Hepatocyte (in vitro differentiated cells): Measurements from ENCODE around the gene HAGH. TPM values are rescaled to one million over a fixed set of nuclear protein-coding genes. Genes with fewer than 3 reads are reported as not detected.

Experiments
- DNase-seq: peaks from one replicate; pipeline ENCODE4 v3.0.0-alpha.2; 2016; ENCODE audit warnings: low spot score
- H2AFZ ChIP-seq: fragments of 200-600 bp; sonication (generic); 2 replicates; pipeline ENCODE4 v1.6.0; 2016; ENCODE audit warnings: antibody characterized with exemption, mild to moderate bottlenecking
- H3K27ac ChIP-seq: fragments of 200-600 bp; sonication (generic); 2 replicates; pipeline ENCODE4 v1.5.1; 2016; ENCODE audit warnings: mild to moderate bottlenecking
- H3K27me3 ChIP-seq: fragments of 200-600 bp; sonication (generic); 2 replicates; pipeline ENCODE4 v1.6.1; 2016
- H3K36me3 ChIP-seq: fragments of 200-600 bp; sonication (generic); replicated peaks from 2 replicates; pipeline ENCODE4 v1.5.1; 2016; ENCODE audit warnings: low read depth; ENCODE audit not compliant: insufficient read depth
- H3K4me1 ChIP-seq: fragments of 200-600 bp; sonication (generic); 2 replicates; pipeline ENCODE4 v1.5.1; 2016; ENCODE audit warnings: mild to moderate bottlenecking, moderate library complexity; ENCODE audit not compliant: insufficient read depth
- H3K4me2 ChIP-seq: fragments of 200-600 bp; sonication (generic); 2 replicates; pipeline ENCODE4 v1.6.0; 2016
- H3K4me3 ChIP-seq: fragments of 200-600 bp; sonication (generic); 2 replicates; pipeline ENCODE4 v1.5.1; 2016; ENCODE audit warnings: mild to moderate bottlenecking
- H3K79me2 ChIP-seq: fragments of 200-600 bp; sonication (generic); 2 replicates; pipeline ENCODE4 v1.6.0; 2017; ENCODE audit warnings: mild to moderate bottlenecking
- H3K9me2 ChIP-seq: fragments of 200-600 bp; sonication (generic); replicated peaks from 2 replicates; pipeline ENCODE4 v1.6.0; 2017; ENCODE audit warnings: mild to moderate bottlenecking; ENCODE audit not compliant: insufficient read depth
- H3K9me3 ChIP-seq: fragments of 200-600 bp; sonication (generic); 2 replicates; pipeline ENCODE4 v1.5.1; 2016; ENCODE audit warnings: low read depth, mild to moderate bottlenecking
- H4K20me1 ChIP-seq: fragments of 200-600 bp; sonication (generic); 2 replicates; pipeline ENCODE4 v1.6.0; 2016; ENCODE audit warnings: mild to moderate bottlenecking; ENCODE audit not compliant: insufficient read depth, poor library complexity, severe bottlenecking
- CTCF ChIP-seq: fragments of 200-600 bp; sonication (generic); IDR thresholded peaks from 2 replicates; pipeline ENCODE4 v1.5.1; 2016; ENCODE audit warnings: antibody characterized with exemption, mild to moderate bottlenecking; ENCODE audit not compliant: poor library complexity
- EZH2 ChIP-seq: fragments of 200-600 bp; sonication (generic); IDR thresholded peaks from 2 replicates; pipeline ENCODE4 v1.6.1; 2016; ENCODE audit warnings: antibody characterized with exemption, mild to moderate bottlenecking, borderline replicate concordance
- EZH2phosphoT487 ChIP-seq: fragments of 200-600 bp; sonication (generic); IDR thresholded peaks from one replicate; pipeline ENCODE4 v1.6.1; 2018; ENCODE audit warnings: antibody characterized with exemption, mild to moderate bottlenecking, low read depth, moderate library complexity; ENCODE audit not compliant: unreplicated experiment, severe bottlenecking
- WGBS: methylation state at CpG from one replicate; pipeline ENCODE4 v1.1.6; 2016; ENCODE audit warnings: low lambda C conversion rate; ENCODE audit errors: missing lambda C conversion rate; 5-methylcytosine and 5-hydroxymethylcytosine counted together
- polyA plus RNA-seq: library from polyadenylated mRNA; unstranded; fragments of >200 nt; fragmentation: Nextera tagmentation; extraction: Ambion mirVana; gene quantifications from 2 replicates; pipeline ENCODE4 v1.2.1, GENCODE V29; 2016
- total RNA-seq: library from RNA; depleted of rRNA; stranded (reverse); fragments of >200 nt; gene quantifications from 2 replicates; pipeline ENCODE4 v1.2.3, GENCODE V29; 2014

The HAGH gene
- total and polyA plus RNA-seq, 2 experiments from 2014 or later, result 55.6 to 113 TPM

GRCh38 chr16:1819611-1820010, 7.0 kb downstream of the HAGH start:
- H3K4me1 ChIP-seq, result no peaks in the 10 kb centered on the region
- no peak overlapping the region for H2AFZ ChIP-seq
- H3K27ac ChIP-seq, result no peak overlapping the region
- no peaks in the 10 kb centered on the region for H3K9me2 ChIP-seq
- no peaks in the 10 kb centered on the region for H3K9me3 ChIP-seq
- H4K20me1 ChIP-seq, result no peaks in the 10 kb centered on the region
- H3K36me3 ChIP-seq, result no peaks in the 10 kb centered on the region
- DNase-seq, result no peak
- H3K27me3 ChIP-seq, result no peaks in the 10 kb centered on the region
- peaks cover 22% of the 10 kb centered on the region for H3K79me2 ChIP-seq
- WGBS, result 95% methylated on average over 15 of the region's 15 CpGs
- no peak overlapping the region for H3K4me2 ChIP-seq
- TF ChIP-seq EZH2 (no peak), CTCF (no peak), EZH2phosphoT487 (no peak)
- no peak overlapping the region for H3K4me3 ChIP-seq

- 97% methylated on average over 34 of the region's 35 CpGs for WGBS
- Histone ChIP-seq H3K27me3 (no peaks in the 10 kb centered on the region), H2AFZ (no peak overlapping the region), H3K4me1 (no peaks in the 10 kb centered on the region), H3K27ac (no peak overlapping the region), H3K4me3 (no peak overlapping the region), H3K9me2 (no peaks in the 10 kb centered on the region), H3K4me2 (no peak overlapping the region), H4K20me1 (no peaks in the 10 kb centered on the region), H3K79me2 (peaks cover 15% of the 10 kb centered on the region), H3K9me3 (no peaks in the 10 kb centered on the region), H3K36me3 (no peaks in the 10 kb centered on the region)
- no peak for DNase-seq
- TF ChIP-seq EZH2phosphoT487, result no peak
- TF ChIP-seq CTCF, result no peak
- TF ChIP-seq EZH2, result no peak
These were observed 7.6 kb downstream of the HAGH start for GRCh38 chr16:1818873-1819525.

GRCh38 chr16:1818204-1818872, 8.3 kb downstream of the HAGH start:
- TF ChIP-seq CTCF (no peak), EZH2phosphoT487 (no peak), EZH2 (no peak)
- no peak overlapping the region for H3K4me2 ChIP-seq
- DNase-seq, result no peak
- no peaks in the 10 kb centered on the region for H3K9me2 ChIP-seq
- no peaks in the 10 kb centered on the region for H3K9me3 ChIP-seq
- no peaks in the 10 kb centered on the region for H3K27me3 ChIP-seq
- H4K20me1 ChIP-seq, result peaks cover under 1% of the 10 kb centered on the region
- peaks cover 9% of the 10 kb centered on the region for H3K79me2 ChIP-seq
- no peak overlapping the region for H3K4me3 ChIP-seq
- no peaks in the 10 kb centered on the region for H3K36me3 ChIP-seq
- no peaks in the 10 kb centered on the region for H3K4me1 ChIP-seq
- no peak overlapping the region for H2AFZ ChIP-seq
- WGBS, result 97% methylated on average over 22 of the region's 27 CpGs
- no peak overlapping the region for H3K27ac ChIP-seq
